DMS53 treated with DMSO at 0.1 percent for 48 hours (cell line): Measurements from ENCODE around the gene HNRNPLL.

Experiments
- DNase-seq: peaks from one replicate; lab custom pipeline; 2025; ENCODE audit not compliant: unreplicated experiment; lab: John Stamatoyannopoulos, UW

Gene HNRNPLL

GRCh38 chr2:38533757-38534545 is 68.8 kb downstream of the HNRNPLL start:
- DNase-seq, result no peak

GRCh38 chr2:38533180-38533579 is 69.5 kb downstream of the HNRNPLL start:
- no peak for DNase-seq

GRCh38 chr2:38532366-38532765 is 70.4 kb downstream of the HNRNPLL start:
- DNase-seq, result no peak

- DNase-seq, result no peak
These were observed 73.5 kb downstream of the HNRNPLL start for GRCh38 chr2:38529208-38529607.

- DNase-seq, result no peak
These were observed 74.2 kb downstream of the HNRNPLL start for GRCh38 chr2:38528534-38528933.

GRCh38 chr2:38528008-38528442 is 74.7 kb downstream of the HNRNPLL start:
- DNase-seq, result peak; percentile 5

- DNase-seq, result no peak
These were observed 75.3 kb downstream of the HNRNPLL start for GRCh38 chr2:38527338-38528007.

GRCh38 chr2:38526195-38526594 is 76.5 kb downstream of the HNRNPLL start:
- DNase-seq, result no peak

- no peak for DNase-seq
These were observed 78.1 kb downstream of the HNRNPLL start for GRCh38 chr2:38524580-38524979.

- no peak for DNase-seq
These were observed 78.8 kb downstream of the HNRNPLL start for GRCh38 chr2:38523728-38524437.

GRCh38 chr2:38522754-38523349 is 79.9 kb downstream of the HNRNPLL start:
- no peak for DNase-seq

- DNase-seq, result no peak
These were observed 80.9 kb downstream of the HNRNPLL start for GRCh38 chr2:38521835-38522234.

- DNase-seq, result no peak
These were observed 85.4 kb downstream of the HNRNPLL start for GRCh38 chr2:38517284-38517683.

- no peak for DNase-seq
These were observed 86.2 kb downstream of the HNRNPLL start for GRCh38 chr2:38516526-38516925.

- DNase-seq, result no peak
These were observed 86.6 kb downstream of the HNRNPLL start for GRCh38 chr2:38516122-38516521.

- no peak for DNase-seq
These were observed 87.3 kb downstream of the HNRNPLL start for GRCh38 chr2:38515155-38516074.

- DNase-seq, result no peak
These were observed 88.0 kb downstream of the HNRNPLL start for GRCh38 chr2:38514603-38515154.

- no peak for DNase-seq
These were observed 90.5 kb downstream of the HNRNPLL start for GRCh38 chr2:38512211-38512610.
